Uterus (tissue), 2 donors: ENCODE data around the gene NELL2.

ENCODE experiments used
- POLR2A ChIP-seq, 2 donors: fragments of 450-650 bp; IDR thresholded peaks; one replicate each; pipeline ENCODE4 v1.6.1; 2016; ENCODE audit warnings: antibody characterized with exemption in 2 of 2, mild to moderate bottlenecking in 1 of 2, moderate library complexity in 1 of 2
- TF ChIP-seq, protein P1 (sequence below), 4 experiments: fragments of 200-600 bp in 2 of 4; fragments of 450-650 bp in 2 of 4; sonication (generic) in 2 of 4; IDR thresholded peaks; one replicate each; pipeline ENCODE4 v1.5.1; 2016 to 2019; ENCODE audit warnings: antibody characterized with exemption in 4 of 4, mild to moderate bottlenecking in 2 of 4, moderate library complexity in 1 of 4

DNA sequence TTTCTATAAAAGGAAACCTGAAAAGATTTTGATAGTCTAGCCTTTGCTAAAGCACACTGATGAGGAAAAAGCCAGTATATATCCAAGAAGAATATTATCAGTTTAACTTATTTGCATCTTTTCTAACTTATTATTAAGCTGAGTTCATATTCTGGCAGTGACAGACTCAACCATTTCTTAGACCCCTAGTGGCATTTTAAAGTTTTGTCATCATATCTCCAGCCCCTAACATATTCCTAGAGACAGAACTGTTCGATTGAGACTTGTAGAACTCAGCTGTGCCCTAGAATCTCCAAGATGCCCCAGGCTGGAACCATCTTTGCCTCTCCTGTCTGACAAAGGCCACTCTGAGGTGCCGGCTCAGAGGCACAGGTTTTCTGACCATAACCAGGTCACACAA lies 365.6 kb downstream of the NELL2 start:
- TF ChIP-seq POLR2A (IDR thresholded peaks at IDR 0.05) = no peak
- TF ChIP-seq, protein P1, sequence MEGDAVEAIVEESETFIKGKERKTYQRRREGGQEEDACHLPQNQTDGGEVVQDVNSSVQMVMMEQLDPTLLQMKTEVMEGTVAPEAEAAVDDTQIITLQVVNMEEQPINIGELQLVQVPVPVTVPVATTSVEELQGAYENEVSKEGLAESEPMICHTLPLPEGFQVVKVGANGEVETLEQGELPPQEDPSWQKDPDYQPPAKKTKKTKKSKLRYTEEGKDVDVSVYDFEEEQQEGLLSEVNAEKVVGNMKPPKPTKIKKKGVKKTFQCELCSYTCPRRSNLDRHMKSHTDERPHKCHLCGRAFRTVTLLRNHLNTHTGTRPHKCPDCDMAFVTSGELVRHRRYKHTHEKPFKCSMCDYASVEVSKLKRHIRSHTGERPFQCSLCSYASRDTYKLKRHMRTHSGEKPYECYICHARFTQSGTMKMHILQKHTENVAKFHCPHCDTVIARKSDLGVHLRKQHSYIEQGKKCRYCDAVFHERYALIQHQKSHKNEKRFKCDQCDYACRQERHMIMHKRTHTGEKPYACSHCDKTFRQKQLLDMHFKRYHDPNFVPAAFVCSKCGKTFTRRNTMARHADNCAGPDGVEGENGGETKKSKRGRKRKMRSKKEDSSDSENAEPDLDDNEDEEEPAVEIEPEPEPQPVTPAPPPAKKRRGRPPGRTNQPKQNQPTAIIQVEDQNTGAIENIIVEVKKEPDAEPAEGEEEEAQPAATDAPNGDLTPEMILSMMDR (IDR thresholded peaks at IDR 0.05) = no peak
